ENCODE data around the gene ANKRD16.

DNA sequence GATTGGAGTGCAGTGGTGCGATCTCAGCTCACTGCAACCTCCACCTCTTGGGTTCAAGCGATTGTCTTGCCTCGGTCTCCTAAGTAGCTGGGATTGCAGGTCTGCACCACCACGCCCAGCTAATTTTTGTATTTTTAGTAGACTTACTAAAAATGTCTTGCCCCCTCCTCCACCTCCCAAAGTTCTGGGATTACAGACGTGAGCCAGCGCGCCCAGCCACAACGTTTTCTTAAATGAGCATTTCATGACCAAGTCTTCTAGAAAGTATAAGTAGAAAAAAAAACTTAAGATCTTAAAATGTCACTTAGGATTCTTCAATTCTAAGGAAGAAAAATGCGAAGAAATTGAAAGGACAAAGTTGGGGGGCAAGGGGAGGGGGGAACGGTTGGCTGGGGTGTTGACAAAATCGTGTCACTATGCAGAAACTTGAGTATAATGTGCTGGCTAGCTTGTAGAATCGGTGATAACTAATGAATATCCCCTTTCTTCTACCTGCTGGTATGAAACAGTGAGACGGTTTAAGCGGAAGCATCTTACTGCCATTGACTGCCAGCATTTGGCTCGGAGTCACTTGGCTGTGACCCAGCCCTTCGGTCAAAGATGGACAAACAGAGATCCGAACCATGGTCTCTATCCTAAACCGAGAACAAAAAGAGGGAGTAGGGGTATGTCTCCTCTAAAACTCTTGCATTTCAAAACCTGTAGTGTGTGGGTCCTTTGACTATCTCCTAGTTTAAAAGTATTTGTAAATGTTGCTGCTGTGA is 13.0 kb upstream of the ANKRD16 start:
- TF ChIP-seq, protein P1, sequence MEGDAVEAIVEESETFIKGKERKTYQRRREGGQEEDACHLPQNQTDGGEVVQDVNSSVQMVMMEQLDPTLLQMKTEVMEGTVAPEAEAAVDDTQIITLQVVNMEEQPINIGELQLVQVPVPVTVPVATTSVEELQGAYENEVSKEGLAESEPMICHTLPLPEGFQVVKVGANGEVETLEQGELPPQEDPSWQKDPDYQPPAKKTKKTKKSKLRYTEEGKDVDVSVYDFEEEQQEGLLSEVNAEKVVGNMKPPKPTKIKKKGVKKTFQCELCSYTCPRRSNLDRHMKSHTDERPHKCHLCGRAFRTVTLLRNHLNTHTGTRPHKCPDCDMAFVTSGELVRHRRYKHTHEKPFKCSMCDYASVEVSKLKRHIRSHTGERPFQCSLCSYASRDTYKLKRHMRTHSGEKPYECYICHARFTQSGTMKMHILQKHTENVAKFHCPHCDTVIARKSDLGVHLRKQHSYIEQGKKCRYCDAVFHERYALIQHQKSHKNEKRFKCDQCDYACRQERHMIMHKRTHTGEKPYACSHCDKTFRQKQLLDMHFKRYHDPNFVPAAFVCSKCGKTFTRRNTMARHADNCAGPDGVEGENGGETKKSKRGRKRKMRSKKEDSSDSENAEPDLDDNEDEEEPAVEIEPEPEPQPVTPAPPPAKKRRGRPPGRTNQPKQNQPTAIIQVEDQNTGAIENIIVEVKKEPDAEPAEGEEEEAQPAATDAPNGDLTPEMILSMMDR (conservative IDR thresholded peaks at IDR 0.05; ENCODE audit: low read depth, low read length) = no peak
- no peak for TF ChIP-seq EZH2 (IDR thresholded peaks at IDR 0.05; ENCODE audit: low read length, unreplicated experiment)

Measured in PC-3 (cell line).